Calu3 (cell line): ENCODE measurements around the gene PCNT. TPM values are rescaled to one million over a fixed set of nuclear protein-coding genes. Genes with fewer than 3 reads are reported as not detected.

ENCODE experiments used
- BruUV-seq: library from RNA; stranded (reverse); fragments of 400-500 nt; replicated peaks from 2 replicates; lab custom pipeline; 2021; lab: Mats Ljungman, UMichigan
- CTCF ChIA-PET: fragments of 300-600 bp; sonication (Branson Sonifier 250); formaldehyde crosslinking; loops from one replicate; lab custom pipeline; 2022; ENCODE audit warnings: antibody characterized with exemption; lab: Charles Lee
- DNase-seq: peaks from one replicate; pipeline ENCODE4 v3.0.0; 2022
- H3K27ac Mint-ChIP-seq: one replicate; pipeline ENCODE4 v1.8.0; 2022; ENCODE audit warnings: mixed read lengths; ENCODE audit not compliant: unreplicated experiment
- H3K27me3 Mint-ChIP-seq: one replicate; pipeline ENCODE4 v1.8.0; 2022; ENCODE audit warnings: mixed read lengths; ENCODE audit not compliant: unreplicated experiment
- H3K36me3 Mint-ChIP-seq: one replicate; pipeline ENCODE4 v1.8.0; 2022; ENCODE audit warnings: mild to moderate bottlenecking, moderate library complexity, mixed read lengths; ENCODE audit not compliant: insufficient read depth, unreplicated experiment
- H3K4me1 Mint-ChIP-seq: one replicate; pipeline ENCODE4 v1.8.0; 2022; ENCODE audit warnings: mild to moderate bottlenecking, low read depth, mixed read lengths; ENCODE audit not compliant: unreplicated experiment
- H3K4me3 Mint-ChIP-seq: one replicate; pipeline ENCODE4 v1.8.0; 2022; ENCODE audit warnings: mild to moderate bottlenecking, low read depth, moderate library complexity, mixed read lengths; ENCODE audit not compliant: unreplicated experiment
- H3K9me3 Mint-ChIP-seq: one replicate; pipeline ENCODE4 v1.8.0; 2022; ENCODE audit warnings: low read depth, mixed read lengths; ENCODE audit not compliant: unreplicated experiment
- intact Hi-C: fragments of 100-400 bp; cut with micrococcal nuclease; formaldehyde crosslinking; loops from one replicate; pipeline ENCODE4 v1.10.0; 2022; ENCODE audit not compliant: unreplicated experiment
- total RNA-seq: library from RNA; stranded (reverse); gene quantifications from 2 replicates; pipeline ENCODE4 v1.2.3, GENCODE V29; 2022
- TF ChIP-seq, protein P1 (sequence below): fragments of 200-600 bp; IDR thresholded peaks from one replicate; pipeline ENCODE4 v1.8.0; 2022; ENCODE audit warnings: antibody characterized with exemption; ENCODE audit not compliant: unreplicated experiment

PCNT gene
- total RNA-seq, 1 experiment from 2014 or later = 32.2 TPM

DNA sequence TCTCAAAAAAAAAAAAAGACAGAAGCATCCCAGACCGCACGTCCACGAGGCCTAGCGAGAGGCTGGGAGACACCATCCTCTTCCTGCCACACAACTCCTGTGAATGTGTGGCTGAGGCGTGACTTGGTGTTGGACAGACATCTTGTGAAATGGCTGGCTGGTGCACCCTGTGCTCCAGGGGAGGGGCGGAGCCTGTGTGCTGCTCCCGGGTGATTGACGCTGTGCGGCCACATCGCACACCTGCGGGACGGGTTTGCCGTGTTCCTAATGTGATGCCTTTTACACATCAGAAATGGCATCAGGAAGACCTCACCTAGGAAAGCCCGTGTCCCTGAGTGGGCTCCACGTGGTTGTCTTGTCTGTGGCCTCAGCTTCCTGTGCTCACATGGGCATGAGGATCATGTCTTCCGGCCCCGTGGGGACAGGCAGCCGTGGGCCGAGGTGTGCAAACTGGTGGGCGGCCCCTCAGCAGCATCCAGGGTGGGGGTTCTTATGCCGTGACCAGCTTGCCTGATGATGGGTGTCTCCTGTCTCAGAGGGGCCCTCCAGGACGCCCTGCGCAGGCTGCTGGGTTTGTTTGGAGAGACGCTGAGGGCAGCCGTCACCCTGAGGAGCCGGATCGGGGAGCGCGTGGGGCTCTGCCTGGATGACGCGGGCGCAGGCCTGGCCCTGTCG, 64.4 kb downstream of the PCNT start:
- TF ChIP-seq, protein P1, sequence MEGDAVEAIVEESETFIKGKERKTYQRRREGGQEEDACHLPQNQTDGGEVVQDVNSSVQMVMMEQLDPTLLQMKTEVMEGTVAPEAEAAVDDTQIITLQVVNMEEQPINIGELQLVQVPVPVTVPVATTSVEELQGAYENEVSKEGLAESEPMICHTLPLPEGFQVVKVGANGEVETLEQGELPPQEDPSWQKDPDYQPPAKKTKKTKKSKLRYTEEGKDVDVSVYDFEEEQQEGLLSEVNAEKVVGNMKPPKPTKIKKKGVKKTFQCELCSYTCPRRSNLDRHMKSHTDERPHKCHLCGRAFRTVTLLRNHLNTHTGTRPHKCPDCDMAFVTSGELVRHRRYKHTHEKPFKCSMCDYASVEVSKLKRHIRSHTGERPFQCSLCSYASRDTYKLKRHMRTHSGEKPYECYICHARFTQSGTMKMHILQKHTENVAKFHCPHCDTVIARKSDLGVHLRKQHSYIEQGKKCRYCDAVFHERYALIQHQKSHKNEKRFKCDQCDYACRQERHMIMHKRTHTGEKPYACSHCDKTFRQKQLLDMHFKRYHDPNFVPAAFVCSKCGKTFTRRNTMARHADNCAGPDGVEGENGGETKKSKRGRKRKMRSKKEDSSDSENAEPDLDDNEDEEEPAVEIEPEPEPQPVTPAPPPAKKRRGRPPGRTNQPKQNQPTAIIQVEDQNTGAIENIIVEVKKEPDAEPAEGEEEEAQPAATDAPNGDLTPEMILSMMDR = no peak
- Mint-ChIP-seq H3K4me1 (no peaks in the 10 kb centered on the region), H3K27ac (no peak overlapping the region), H3K9me3 (no peaks in the 10 kb centered on the region), H3K36me3 (peaks cover 30% of the 10 kb centered on the region), H3K27me3 (no peaks in the 10 kb centered on the region), H3K4me3 (no peak overlapping the region)
- CTCF ChIA-PET = no interaction called here
- no peak for DNase-seq
- no TSS peak for BruUV-seq
- intact Hi-C loops = no loop called here

- Mint-ChIP-seq H3K4me3 (no peak overlapping the region), H3K36me3 (peaks cover 30% of the 10 kb centered on the region), H3K27ac (no peak overlapping the region), H3K4me1 (no peaks in the 10 kb centered on the region), H3K9me3 (no peaks in the 10 kb centered on the region), H3K27me3 (no peaks in the 10 kb centered on the region)
- intact Hi-C loops = no loop called here
- TF ChIP-seq, protein P1 = no peak
- CTCF ChIA-PET = no interaction called here
- DNase-seq = no peak
- no TSS peak for BruUV-seq
Observed at GRCh38 chr21:46388896-46389295, 64.9 kb downstream of the PCNT start.

DNA sequence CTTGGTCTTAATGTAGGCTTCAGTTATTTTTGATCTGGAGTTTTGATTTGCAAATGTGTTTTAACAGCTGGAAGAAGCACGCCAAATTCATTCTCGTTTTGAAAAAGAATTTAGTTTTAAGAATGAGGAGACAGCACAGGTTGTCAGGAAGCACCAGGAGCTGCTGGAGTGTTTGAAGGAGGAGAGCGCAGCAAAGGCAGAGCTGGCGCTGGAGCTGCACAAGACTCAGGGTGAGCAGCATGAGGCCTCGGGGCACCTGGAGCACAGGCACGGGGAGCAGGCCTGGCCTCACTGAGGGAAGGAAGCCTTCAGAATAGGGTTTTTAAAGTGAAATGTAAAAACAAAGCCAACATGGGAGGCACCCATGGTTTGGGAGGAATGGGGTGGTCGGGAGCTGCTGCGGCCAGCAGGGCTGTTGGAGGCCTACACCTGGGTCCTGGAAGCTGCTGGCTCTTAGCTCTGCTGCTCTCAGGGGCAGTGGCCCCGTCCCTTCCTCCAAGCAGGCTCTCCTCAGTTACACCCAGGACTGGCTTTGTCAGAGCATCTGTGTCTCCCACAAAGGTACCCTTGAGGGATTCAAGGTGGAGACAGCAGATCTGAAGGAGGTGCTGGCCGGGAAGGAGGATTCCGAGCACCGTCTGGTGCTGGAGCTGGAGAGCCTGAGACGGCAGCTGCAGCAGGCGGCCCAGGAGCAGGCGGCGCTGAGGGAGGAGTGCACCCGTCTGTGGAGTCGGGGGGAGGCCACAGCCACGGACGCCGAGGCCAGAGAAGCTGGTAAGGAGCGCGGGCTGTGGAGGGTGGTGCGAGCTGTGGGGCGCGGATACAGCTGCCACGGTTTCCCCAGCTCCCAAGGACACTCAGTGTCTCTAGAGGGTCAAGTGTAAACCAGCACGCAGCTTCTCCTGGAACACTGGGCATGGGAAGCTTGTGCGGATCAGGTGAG, 66.9 kb downstream of the PCNT start:
- intact Hi-C loops = no loop called here
- no peak overlapping the region for H3K4me3 Mint-ChIP-seq
- no TSS peak for BruUV-seq
- H3K9me3 Mint-ChIP-seq = no peaks in the 10 kb centered on the region
- CTCF ChIA-PET = no interaction called here
- no peak overlapping the region for H3K27ac Mint-ChIP-seq
- H3K27me3 Mint-ChIP-seq = no peaks in the 10 kb centered on the region
- TF ChIP-seq, protein P1 = no peak
- no peaks in the 10 kb centered on the region for H3K4me1 Mint-ChIP-seq
- H3K36me3 Mint-ChIP-seq = peaks cover 25% of the 10 kb centered on the region
- no peak for DNase-seq

DNA sequence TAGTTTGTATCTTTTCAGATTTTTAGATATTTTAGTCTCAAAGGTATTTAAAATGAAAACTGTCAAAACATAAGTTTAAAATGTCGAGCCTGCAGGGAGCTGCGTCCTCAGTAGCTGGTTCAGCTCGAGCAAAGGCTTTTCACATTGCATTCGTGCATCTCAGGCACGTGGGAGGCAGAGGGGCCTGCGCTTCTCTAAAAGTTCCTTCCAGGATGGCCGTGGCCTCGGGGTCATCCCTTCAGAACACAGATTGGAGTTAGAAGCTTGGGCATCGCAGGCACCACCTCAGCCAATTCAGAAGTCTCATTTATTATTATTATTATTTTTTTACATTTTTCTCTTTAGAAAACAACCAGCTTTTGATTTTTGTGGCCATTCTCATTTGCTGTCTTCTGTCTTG, 67.8 kb downstream of the PCNT start:
- intact Hi-C loops = no loop called here
- DNase-seq = no peak
- Mint-ChIP-seq H3K27me3 (no peaks in the 10 kb centered on the region), H3K4me1 (no peaks in the 10 kb centered on the region), H3K4me3 (no peak overlapping the region), H3K27ac (no peak overlapping the region), H3K9me3 (no peaks in the 10 kb centered on the region), H3K36me3 (peaks cover 23% of the 10 kb centered on the region)
- TF ChIP-seq, protein P1 = no peak
- no TSS peak for BruUV-seq
- CTCF ChIA-PET = no interaction called here
